IPS-18c (cell line): Measurements from ENCODE around the gene RPH3AL.

Experiments used
- H3K4me3 ChIP-seq: 2 replicates; pipeline ENCODE4 v1.7.0; 2013; ENCODE audit warnings: low read depth, mild to moderate bottlenecking, low read length, moderate library complexity; ENCODE audit not compliant: insufficient read depth
- H3K9me3 ChIP-seq: one replicate; pipeline ENCODE4 v1.6.1; 2013; ENCODE audit warnings: mild to moderate bottlenecking, low read length, moderate library complexity; ENCODE audit not compliant: control insufficient read depth, insufficient read depth

RPH3AL gene

GRCh38 chr17:269616-270514 is 82.7 kb downstream of the RPH3AL start:
- Histone ChIP-seq H3K9me3 (no peaks in the 10 kb centered on the region), H3K4me3 (no peak overlapping the region)

- Histone ChIP-seq H3K4me3 (no peak overlapping the region), H3K9me3 (no peaks in the 10 kb centered on the region)
Observed at GRCh38 chr17:266701-267667, 85.6 kb downstream of the RPH3AL start.

GRCh38 chr17:266219-266618 is 86.4 kb downstream of the RPH3AL start:
- no peaks in the 10 kb centered on the region for H3K9me3 ChIP-seq
- H3K4me3 ChIP-seq: no peak overlapping the region

GRCh38 chr17:265718-266117 is 86.9 kb downstream of the RPH3AL start:
- no peak overlapping the region for H3K4me3 ChIP-seq
- H3K9me3 ChIP-seq: no peaks in the 10 kb centered on the region

- Histone ChIP-seq H3K9me3 (no peaks in the 10 kb centered on the region), H3K4me3 (no peak overlapping the region)
Observed at GRCh38 chr17:263773-264172, 88.8 kb downstream of the RPH3AL start.

DNA sequence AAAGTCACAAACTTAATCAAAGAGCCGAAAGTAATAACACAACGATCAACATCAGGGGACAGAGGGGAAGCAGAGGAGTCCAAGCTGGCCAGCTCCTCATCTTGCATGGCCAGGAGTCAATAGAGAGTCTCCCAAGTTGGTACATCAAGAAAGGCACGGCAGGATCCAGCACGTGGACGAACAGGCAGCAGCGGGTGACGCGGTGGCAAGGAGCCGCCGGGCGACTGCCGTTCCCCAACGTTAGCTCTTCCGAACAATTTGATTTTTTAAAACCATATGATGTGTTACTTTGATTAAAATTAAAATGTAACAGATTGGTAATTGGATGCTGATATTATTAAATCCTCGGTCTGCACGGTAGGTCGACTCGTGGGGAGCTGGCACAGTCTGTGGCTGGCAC is 89.3 kb downstream of the RPH3AL start:
- Histone ChIP-seq H3K9me3 (no peaks in the 10 kb centered on the region), H3K4me3 (no peak overlapping the region)

DNA sequence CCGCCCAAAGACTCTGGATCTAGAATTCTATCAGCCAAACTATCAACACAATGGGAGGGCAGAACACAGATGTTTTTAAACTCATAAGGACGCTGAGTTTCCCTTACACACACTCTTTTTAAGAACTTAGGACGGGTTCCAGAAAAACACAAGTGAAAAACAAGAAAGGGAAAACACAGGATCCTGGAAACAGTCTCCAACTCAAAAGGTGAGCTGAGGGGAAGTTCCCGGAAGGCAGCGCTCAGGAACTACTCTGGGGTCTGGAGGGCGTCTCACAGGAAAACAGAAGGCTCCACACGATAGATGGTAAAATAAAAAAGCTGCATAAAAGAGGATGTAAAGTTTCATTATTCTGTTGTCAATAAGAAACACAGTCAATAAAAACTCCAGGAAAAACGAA is 91.0 kb downstream of the RPH3AL start:
- Histone ChIP-seq H3K9me3 (no peaks in the 10 kb centered on the region), H3K4me3 (no peak overlapping the region)

GRCh38 chr17:260944-261343 is 91.7 kb downstream of the RPH3AL start:
- Histone ChIP-seq H3K9me3 (no peaks in the 10 kb centered on the region), H3K4me3 (no peak overlapping the region)

GRCh38 chr17:260031-260791 is 92.4 kb downstream of the RPH3AL start:
- Histone ChIP-seq H3K4me3 (no peak overlapping the region), H3K9me3 (no peaks in the 10 kb centered on the region)

- H3K9me3 ChIP-seq: no peaks in the 10 kb centered on the region
- H3K4me3 ChIP-seq: no peak overlapping the region
Observed at GRCh38 chr17:259341-259976, 93.1 kb downstream of the RPH3AL start.

DNA sequence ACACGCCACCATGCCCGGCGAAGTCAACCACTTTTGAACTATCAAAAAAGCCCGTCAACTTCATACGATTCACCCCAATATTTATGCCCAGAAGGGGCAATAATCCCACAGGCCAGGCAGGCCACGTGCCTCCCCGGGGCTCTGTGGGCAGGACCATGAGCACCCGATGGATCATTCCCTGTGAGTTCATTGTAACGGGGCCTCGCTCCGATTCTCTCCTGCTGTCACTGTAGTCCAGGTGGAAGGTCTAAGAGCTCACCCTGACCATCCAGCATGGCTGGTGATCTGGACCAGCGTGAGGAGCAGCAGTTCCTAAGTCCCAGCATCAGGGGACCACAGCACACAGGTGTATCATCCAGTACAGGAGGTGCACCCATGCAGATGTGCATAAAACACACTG is 93.7 kb downstream of the RPH3AL start:
- H3K4me3 ChIP-seq: no peak overlapping the region
- no peaks in the 10 kb centered on the region for H3K9me3 ChIP-seq

- Histone ChIP-seq H3K9me3 (no peaks in the 10 kb centered on the region), H3K4me3 (no peak overlapping the region)
Observed at GRCh38 chr17:258045-258734, 94.4 kb downstream of the RPH3AL start.

DNA sequence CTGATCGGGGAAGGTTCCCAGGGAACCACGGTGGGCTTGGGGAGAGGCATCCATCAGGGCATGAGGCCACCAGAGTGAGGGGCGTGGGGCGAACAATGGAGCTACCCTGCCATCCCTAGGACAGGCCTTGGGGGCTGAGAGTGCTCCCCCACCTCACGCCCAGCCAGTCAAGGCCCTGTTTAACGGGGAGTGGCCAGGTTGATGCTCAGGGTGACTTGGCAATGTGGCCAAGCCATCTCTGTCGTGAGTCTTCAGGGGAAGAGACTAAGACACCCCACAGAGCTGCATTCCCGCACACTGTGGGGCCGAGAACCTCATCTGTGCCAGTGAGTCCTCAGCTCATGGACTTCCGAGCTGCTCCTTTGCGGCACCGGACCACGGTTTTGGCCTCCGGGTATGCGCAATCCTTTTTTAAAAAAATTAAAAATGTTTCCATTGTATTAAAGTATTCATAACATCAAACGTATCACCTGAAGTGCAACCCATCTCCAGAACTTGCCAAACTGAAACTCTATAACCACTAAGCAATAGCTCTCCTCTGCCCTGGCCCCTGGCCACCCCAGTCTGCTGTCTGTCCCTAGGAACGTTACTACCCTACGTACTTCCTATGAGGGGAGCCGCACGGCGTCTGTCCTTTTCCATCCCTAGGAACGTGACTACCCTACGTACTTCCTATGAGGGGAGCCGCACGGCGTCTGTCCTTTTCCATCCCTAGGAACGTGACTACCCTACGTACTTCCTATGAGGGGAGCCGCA is 99.3 kb downstream of the RPH3AL start:
- no peaks in the 10 kb centered on the region for H3K9me3 ChIP-seq
- H3K4me3 ChIP-seq: no peak overlapping the region

- H3K9me3 ChIP-seq: no peaks in the 10 kb centered on the region
- no peak overlapping the region for H3K4me3 ChIP-seq
Observed at GRCh38 chr17:252456-252855, 100.2 kb downstream of the RPH3AL start.

GRCh38 chr17:251531-251930 is 101.1 kb downstream of the RPH3AL start:
- Histone ChIP-seq H3K4me3 (no peak overlapping the region), H3K9me3 (no peaks in the 10 kb centered on the region)
